IPS DF 6.9 (cell line): ENCODE data around the gene LIAS.
"Not testable (repeated sequence)": the region's sequence is repeated elsewhere in the genome, so short reads cannot be mapped to it uniquely, and the experiment has no call there.

Source experiments
- DNase-seq: peaks from one replicate; pipeline ENCODE4 v3.0.0-alpha.2; 2013; ENCODE audit warnings: low read depth, low spot score
- H3K27ac ChIP-seq: one replicate; pipeline ENCODE4 v1.5.1; 2013; ENCODE audit warnings: low read length, control low read depth
- H3K27me3 ChIP-seq: 2 replicates; pipeline ENCODE4 v1.6.1; 2013; ENCODE audit warnings: mild to moderate bottlenecking, low read length; ENCODE audit not compliant: control insufficient read depth, insufficient read depth
- H3K36me3 ChIP-seq: 2 replicates; pipeline ENCODE4 v1.6.1; 2013; ENCODE audit warnings: low read length; ENCODE audit not compliant: control insufficient read depth, insufficient read depth
- H3K4me1 ChIP-seq: 2 replicates; pipeline ENCODE4 v1.6.1; 2013; ENCODE audit warnings: low read length; ENCODE audit not compliant: control insufficient read depth, insufficient read depth
- H3K4me3 ChIP-seq: 2 replicates; pipeline ENCODE4 v1.5.1; 2013; ENCODE audit warnings: mild to moderate bottlenecking, low read length
- H3K9me3 ChIP-seq: 2 replicates; pipeline ENCODE4 v1.6.1; 2013; ENCODE audit warnings: low read length, inconsistent platforms; ENCODE audit not compliant: control insufficient read depth, insufficient read depth
- WGBS: extraction: QIAGEN DNeasy Blood & Tissue Kit; methylation state at CpG from one replicate; pipeline ENCODE4 v1.1.7; 2013; ENCODE audit warnings: mixed read lengths, missing lambda C conversion rate; ENCODE audit not compliant: insufficient read length, insufficient coverage; 5-methylcytosine and 5-hydroxymethylcytosine counted together

LIAS gene

GRCh38 chr4:39497909-39498726 lies 39.3 kb downstream of the LIAS start:
- Histone ChIP-seq H3K36me3 (peaks cover 6% of the 10 kb centered on the region; the same call in 1 of the 2 replicates), H3K4me3 (no peak overlapping the region), H3K27ac (no peak overlapping the region), H3K9me3 (no peaks in the 10 kb centered on the region), H3K27me3 (no peaks in the 10 kb centered on the region), H3K4me1 (no peaks in the 10 kb centered on the region)
- no CpG with 5 or more reads among the region's 1 CpG for WGBS
- DNase-seq, result no peak

- H3K27ac ChIP-seq, result no peak overlapping the region
- H3K4me1 ChIP-seq, result no peaks in the 10 kb centered on the region
- H3K36me3 ChIP-seq, result peaks cover 10% of the 10 kb centered on the region; the same call in 1 of the 2 replicates
- H3K27me3 ChIP-seq, result no peaks in the 10 kb centered on the region
- no peaks in the 10 kb centered on the region for H3K9me3 ChIP-seq
- no peak overlapping the region for H3K4me3 ChIP-seq
- no peak for DNase-seq
These were observed 39.8 kb downstream of the LIAS start for GRCh38 chr4:39498727-39499020.

GRCh38 chr4:39502019-39502663 lies 43.3 kb downstream of the LIAS start:
- Histone ChIP-seq H3K4me1 (no peaks in the 10 kb centered on the region), H3K27ac (no peak overlapping the region), H3K9me3 (no peaks in the 10 kb centered on the region), H3K27me3 (no peaks in the 10 kb centered on the region), H3K36me3 (peaks cover 20% of the 10 kb centered on the region; the same call in 1 of the 2 replicates), H3K4me3 (no peak overlapping the region)
- DNase-seq, result no peak

GRCh38 chr4:39502664-39503035 lies 43.8 kb downstream of the LIAS start:
- H3K27ac ChIP-seq, result not testable (repeated sequence)
- WGBS, result no CpG with 5 or more reads among the region's 4 CpGs
- H3K36me3 ChIP-seq, result peaks cover 24% of the 10 kb centered on the region; the same call in 1 of the 2 replicates

GRCh38 chr4:39504538-39504937 lies 45.7 kb downstream of the LIAS start:
- Histone ChIP-seq H3K9me3 (no peaks in the 10 kb centered on the region), H3K4me1 (no peaks in the 10 kb centered on the region), H3K27ac (no peak overlapping the region), H3K36me3 (peaks cover 33% of the 10 kb centered on the region), H3K4me3 (no peak overlapping the region), H3K27me3 (no peaks in the 10 kb centered on the region)
- WGBS, result no CpG with 5 or more reads among the region's 2 CpGs
- no peak for DNase-seq

More at GRCh38 chr4:39502664-39503035, 43.8 kb downstream of the LIAS start:
- not testable (repeated sequence) for DNase-seq, H3K9me3 ChIP-seq, H3K27me3 ChIP-seq, H3K4me1 ChIP-seq, H3K4me3 ChIP-seq

GRCh38 chr4:39505581-39505980 lies 46.7 kb downstream of the LIAS start:
- no CpG with 5 or more reads among the region's 1 CpG for WGBS
- Histone ChIP-seq H3K4me1 (no peaks in the 10 kb centered on the region), H3K9me3 (no peaks in the 10 kb centered on the region), H3K27me3 (no peaks in the 10 kb centered on the region), H3K4me3 (no peak overlapping the region), H3K36me3 (peaks cover 37% of the 10 kb centered on the region), H3K27ac (no peak overlapping the region)
- DNase-seq, result no peak

- Histone ChIP-seq H3K4me3 (no peak overlapping the region), H3K27ac (no peak overlapping the region), H3K36me3 (peaks cover 23% of the 10 kb centered on the region), H3K9me3 (no peaks in the 10 kb centered on the region), H3K4me1 (no peaks in the 10 kb centered on the region), H3K27me3 (no peaks in the 10 kb centered on the region)
- DNase-seq, result no peak
- WGBS, result no CpG with 5 or more reads among the region's 5 CpGs
These were observed 51.6 kb downstream of the LIAS start for GRCh38 chr4:39510348-39510929.

- H3K36me3 ChIP-seq, DNase-seq, H3K9me3 ChIP-seq, H3K27me3 ChIP-seq, H3K4me1 ChIP-seq, H3K27ac ChIP-seq, H3K4me3 ChIP-seq: not testable (repeated sequence)
- WGBS, result no CpG with 5 or more reads among the region's 1 CpG
These were observed 55.4 kb downstream of the LIAS start for GRCh38 chr4:39514266-39514665.

GRCh38 chr4:39514888-39515401 lies 56.1 kb downstream of the LIAS start:
- WGBS, result no CpG with 5 or more reads among the region's 4 CpGs
- Histone ChIP-seq H3K27me3 (no peaks in the 10 kb centered on the region), H3K4me1 (no peaks in the 10 kb centered on the region), H3K36me3 (peaks cover 3% of the 10 kb centered on the region; the same call in 1 of the 2 replicates), H3K4me3 (no peak overlapping the region), H3K27ac (no peak overlapping the region), H3K9me3 (no peaks in the 10 kb centered on the region)
- no peak for DNase-seq

GRCh38 chr4:39515669-39516401 lies 57.0 kb downstream of the LIAS start:
- no CpG with 5 or more reads among the region's 14 CpGs for WGBS
- DNase-seq, H3K9me3 ChIP-seq, H3K27me3 ChIP-seq, H3K4me3 ChIP-seq, H3K4me1 ChIP-seq, H3K36me3 ChIP-seq, H3K27ac ChIP-seq: not testable (repeated sequence)
